GM19455 (cell line): ENCODE results near the gene LCOR.

ENCODE experiments used
- ATAC-seq: cut with Tn5 transposase; IDR thresholded peaks from one replicate; pipeline ENCODE4 v1.9.1; 2021; ENCODE audit not compliant: unreplicated experiment

LCOR gene

DNA sequence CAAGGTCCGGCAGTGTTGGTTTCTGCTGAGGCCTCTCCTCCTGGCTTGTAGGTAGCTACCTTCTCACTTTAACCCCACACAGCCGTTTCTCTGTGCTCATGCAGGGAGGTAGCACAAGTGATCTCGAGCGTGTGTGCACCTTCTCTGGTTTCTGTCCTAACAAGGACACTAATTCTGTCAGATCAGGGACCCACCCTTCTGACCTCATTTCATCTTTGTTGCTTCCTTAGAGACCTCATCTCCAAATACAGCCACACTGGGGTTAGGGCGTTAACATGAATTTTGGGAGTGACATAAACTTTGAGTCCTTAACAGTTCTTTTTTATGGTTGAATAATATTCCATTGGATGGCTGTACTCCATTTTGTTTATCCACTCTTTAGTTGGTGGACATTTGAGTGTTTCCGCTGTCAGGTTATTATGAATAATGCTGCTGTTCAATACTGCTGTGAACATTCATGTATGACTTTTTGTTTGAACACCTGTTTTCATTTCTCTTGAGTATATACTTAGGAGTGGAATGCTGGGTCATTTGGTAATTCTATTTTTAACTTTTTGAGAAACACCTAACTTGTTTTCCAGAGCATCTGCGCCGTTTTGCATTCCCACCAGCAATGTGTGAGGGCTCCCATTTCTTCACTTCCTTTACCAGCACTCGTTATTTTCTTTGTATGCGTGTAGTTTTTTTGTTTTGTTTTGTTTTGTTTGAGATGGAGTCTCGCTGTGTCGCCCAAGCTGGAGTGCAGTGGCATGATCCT, 57.5 kb downstream of the LCOR start:
- no peak for ATAC-seq

GRCh38 chr10:96890172-96890513, 58.0 kb downstream of the LCOR start:
- no peak for ATAC-seq

DNA sequence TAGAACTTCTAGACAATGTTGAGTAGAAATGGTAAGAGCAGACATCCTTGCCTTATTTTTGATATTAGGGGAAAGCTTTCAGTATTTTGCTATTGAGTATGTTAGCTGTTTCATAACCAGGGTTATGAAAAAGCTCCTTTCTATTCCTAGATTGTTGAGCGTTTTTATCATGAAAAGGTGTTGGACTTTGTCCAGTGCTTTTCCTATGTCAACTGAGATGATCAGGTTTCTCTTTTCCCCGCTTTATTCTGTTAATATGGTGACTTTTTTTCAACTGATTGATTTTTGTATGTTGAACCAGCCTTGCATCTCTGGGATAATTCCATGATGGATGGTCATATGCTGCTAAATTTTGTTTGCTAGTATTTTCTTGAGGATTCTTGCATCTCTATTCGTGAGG, 58.5 kb downstream of the LCOR start:
- no peak for ATAC-seq

DNA sequence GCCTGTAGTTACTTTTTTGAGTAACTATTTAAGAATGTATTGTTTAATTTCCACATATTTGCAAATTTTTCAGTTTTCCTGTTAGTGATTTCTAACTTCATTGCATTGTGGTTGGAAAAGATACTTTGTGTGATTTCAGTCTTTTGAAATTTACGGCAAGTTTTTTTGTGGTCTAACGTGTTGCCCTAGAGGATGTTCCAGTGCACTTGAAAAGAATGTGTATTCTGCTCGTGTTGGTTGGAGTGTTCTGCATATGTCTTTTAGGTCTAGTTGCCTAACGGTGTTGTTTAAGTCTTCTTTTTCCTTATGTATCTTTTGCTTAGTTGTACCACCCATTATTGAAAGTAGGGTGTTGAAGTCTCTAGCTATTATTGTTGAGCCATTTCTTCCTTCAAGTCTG, 59.7 kb downstream of the LCOR start:
- ATAC-seq, result no peak

GRCh38 chr10:96895662-96896424, 63.7 kb downstream of the LCOR start:
- ATAC-seq, result no peak

DNA sequence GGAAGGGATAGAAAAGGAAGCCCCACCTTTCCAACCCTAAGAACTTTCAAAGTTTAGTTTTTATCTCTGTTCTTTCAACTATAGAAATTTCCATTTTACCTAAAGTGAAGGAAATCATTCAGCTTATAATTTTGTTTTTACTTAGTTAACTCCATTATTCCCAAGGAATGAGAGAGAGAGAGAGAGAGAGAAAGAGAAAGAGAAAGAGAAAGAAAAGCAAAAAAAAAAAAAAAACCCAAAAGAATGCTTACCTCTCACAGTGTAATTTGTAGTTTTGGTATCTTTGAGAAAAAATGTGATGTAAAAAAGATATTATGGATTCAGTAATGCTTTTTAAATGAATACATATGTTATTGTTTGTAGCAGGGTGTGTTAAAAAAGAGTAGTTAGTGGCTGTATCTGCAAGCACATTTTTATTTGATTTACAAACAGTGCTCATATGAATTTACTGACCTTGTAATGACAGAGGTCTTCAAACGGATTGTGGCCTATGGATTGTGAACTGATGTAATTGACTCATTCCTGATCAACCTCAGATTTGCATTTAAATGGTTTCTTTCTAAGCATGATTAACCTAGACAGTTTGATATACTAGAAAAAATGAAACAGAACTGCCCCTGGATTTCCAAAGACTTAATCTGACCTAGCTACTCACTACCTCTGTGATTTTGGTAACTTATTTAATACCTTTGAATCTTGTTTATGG, 64.9 kb downstream of the LCOR start:
- ATAC-seq, result no peak

GRCh38 chr10:96902117-96902516, 70.0 kb downstream of the LCOR start:
- ATAC-seq, result no peak

- no peak for ATAC-seq
Observed at GRCh38 chr10:96902731-96903358, 70.7 kb downstream of the LCOR start.

GRCh38 chr10:96904648-96905047, 72.5 kb downstream of the LCOR start:
- ATAC-seq, result no peak

- no peak for ATAC-seq
Observed at GRCh38 chr10:96906864-96907263, 74.8 kb downstream of the LCOR start.

DNA sequence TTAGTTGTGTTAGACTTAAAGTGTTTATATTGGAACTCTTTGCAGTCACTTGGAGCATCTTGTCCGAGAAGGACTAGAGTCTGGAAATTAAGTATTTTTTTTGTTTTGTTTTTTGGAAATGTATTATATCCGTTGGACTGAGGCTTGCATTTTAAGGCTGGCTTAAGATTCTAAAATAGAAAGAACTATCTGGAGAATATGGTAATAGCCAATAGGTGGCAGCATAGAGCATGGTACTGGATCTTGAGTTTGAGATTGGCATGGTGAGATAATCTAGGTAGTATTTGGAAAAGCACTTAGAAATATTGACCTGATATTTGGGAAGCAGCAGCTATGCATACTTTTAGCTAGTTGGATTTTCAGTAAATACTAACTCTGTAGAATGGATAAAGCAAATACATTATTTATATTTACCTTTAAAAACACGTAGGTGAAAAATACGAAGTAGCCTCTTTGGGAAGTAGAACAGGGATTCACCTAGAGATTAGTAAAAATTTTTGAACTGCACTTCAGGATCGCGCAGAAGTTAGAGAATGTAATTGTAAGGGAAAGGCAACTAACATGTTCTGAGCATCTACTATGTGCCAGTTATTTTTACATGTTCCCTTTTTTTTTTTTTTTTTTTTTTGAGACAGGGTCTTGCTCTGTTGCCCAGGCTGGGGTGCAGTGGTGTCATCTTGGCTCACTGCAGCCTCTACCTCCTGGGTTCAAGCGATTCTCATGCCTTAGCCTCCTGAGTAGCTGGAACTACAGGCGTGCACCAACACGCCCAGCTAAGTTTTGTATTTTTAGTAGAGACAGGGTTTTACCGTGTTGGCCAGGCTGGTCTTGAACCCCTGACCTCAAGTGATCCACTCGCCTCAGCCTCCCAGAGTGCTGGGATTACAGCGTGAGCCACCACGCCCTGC, 78.6 kb downstream of the LCOR start:
- no peak for ATAC-seq

DNA sequence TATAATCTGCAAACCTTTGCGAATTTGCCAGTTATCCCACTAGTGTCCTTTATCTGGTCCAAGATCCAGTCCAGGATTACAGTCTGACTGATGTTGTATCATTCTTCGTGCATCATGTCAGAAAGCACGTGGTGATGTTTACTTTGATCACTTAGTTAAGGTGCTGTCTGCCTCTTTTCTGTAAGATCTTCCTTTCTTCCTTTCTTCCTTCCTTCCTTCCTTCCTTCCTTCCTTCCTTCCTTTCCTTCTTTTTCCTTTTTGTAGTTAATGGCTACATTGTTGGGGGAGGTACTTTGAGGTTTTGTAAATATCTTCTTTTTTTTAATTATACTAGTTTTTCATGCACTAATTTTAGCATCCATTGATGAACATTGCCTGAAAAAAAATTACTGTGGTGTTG, 80.3 kb downstream of the LCOR start:
- no peak for ATAC-seq

GRCh38 chr10:96913906-96914305, 81.8 kb downstream of the LCOR start:
- ATAC-seq, result no peak

DNA sequence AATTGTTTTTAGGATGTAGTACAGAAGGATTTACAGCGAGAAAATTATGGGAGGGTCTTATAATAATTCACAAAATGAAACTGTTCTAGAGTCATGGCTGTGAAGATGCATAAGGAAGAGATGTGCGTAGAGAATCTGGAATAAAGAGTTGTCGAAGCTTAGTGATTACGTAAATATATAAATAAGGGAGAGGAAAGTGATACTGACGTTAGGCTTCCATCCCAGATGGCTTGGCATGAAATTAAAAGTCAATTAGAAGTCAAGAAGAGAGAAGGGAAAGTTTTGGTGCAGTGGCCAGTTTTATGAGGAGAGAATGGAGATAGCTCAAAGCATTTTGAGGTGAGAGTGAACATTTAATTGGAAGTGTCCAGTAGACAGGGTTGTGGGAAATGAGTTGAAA, 85.5 kb downstream of the LCOR start:
- ATAC-seq, result no peak

GRCh38 chr10:96918214-96919002, 86.3 kb downstream of the LCOR start:
- ATAC-seq, result no peak

DNA sequence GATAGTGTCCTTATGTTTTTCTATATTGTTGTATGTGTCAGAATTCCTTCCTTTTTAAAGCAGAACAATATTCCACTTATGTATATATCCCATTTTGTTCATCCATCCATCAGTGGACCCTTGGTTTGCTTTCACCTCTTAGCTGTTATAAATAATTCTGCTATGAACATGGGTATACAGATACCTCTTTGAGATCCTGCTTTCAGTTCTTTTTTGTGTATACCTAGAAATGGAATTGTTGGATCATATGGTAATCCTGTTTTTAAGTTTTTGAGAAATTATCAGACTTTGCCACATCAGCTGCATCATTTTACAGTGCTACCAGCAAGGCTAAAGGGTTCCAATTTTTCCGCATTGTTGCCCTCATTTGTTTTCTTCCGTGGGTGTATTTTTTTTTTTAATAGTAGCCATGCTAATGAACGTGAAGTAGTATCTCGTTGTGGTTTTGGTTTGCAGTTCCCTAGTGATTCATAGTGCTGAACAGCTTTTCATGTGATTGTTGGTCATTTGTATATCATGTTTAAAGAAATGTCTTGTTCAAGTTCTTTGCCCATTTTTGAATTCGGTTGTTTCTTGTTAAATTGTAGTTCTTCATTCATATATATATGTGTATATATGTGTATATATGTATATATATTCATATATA, 87.8 kb downstream of the LCOR start:
- ATAC-seq, result no peak

DNA sequence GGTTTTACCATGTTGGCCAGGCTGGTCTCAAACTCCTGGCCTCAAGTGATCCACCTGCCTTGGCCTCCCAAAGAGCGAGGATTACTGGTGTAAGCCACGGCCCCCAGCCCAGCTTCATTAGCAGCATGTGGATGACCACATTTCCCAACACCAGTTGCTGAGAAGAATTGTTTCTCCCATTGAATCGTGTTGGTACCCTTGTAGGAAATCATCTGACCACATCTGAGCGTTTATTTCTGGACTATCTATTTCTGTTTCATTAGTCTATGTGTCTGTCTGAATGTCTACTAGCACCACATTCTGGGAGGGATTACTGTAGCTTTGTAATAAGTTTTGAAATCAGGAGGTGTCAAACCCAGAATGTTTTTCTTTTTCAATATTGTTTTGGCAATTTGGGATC, 89.6 kb downstream of the LCOR start:
- no peak for ATAC-seq

GRCh38 chr10:96922978-96923948, 91.2 kb downstream of the LCOR start:
- ATAC-seq, result no peak
